H1 (cell line): Measurements from ENCODE around the gene CDH6. TPM values are rescaled to one million over a fixed set of nuclear protein-coding genes. Genes with fewer than 3 reads are reported as not detected.

Source experiments
- CTCF ChIA-PET: fragments of 300-600 bp; sonication (Branson Sonifier 250); formaldehyde crosslinking; loops from one replicate; lab custom pipeline; 2021; ENCODE audit not compliant: partially characterized antibody; lab: Charles Lee
- POLR2A ChIA-PET: fragments of 300-600 bp; sonication (Branson Sonifier 250); formaldehyde crosslinking; loops from one replicate; lab custom pipeline; 2021; ENCODE audit warnings: inconsistent platforms; ENCODE audit not compliant: partially characterized antibody; lab: Charles Lee
- DNase-seq, 2 experiments: peaks; one replicate each; pipeline versions ENCODE4 v3.0.0 to v3.0.0-alpha.2; 2010 to 2022; ENCODE audit warnings: low spot score in 2 of 2, low read depth in 1 of 2, mixed read lengths in 1 of 2
- FAIRE-seq: peaks from 2 replicates; lab custom pipeline; 2011; peaks lifted over from hg19 to GRCh38; lab: Jason Lieb, UNC
- H2AFZ ChIP-seq: 2 replicates; pipeline ENCODE4 v1.8.1; 2012; ENCODE audit warnings: low read length, inconsistent platforms
- H2AK5ac ChIP-seq: 2 replicates; pipeline ENCODE4 v1.6.1; 2013; ENCODE audit warnings: low read depth, low read length
- H2BK120ac ChIP-seq: replicated peaks from 2 replicates; pipeline ENCODE3; 2013; ENCODE audit warnings: low read depth, low read length, inconsistent platforms
- H2BK12ac ChIP-seq: 2 replicates; pipeline ENCODE4 v1.6.1; 2013; ENCODE audit warnings: low read depth, low read length
- H2BK15ac ChIP-seq: 2 replicates; pipeline ENCODE4 v1.6.1; 2013; ENCODE audit warnings: low read length
- H2BK20ac ChIP-seq: 2 replicates; pipeline ENCODE4 v1.6.1; 2013; ENCODE audit warnings: low read length
- H2BK5ac ChIP-seq: 2 replicates; pipeline ENCODE4 v1.6.1; 2013; ENCODE audit warnings: low read depth, low read length
- H3K14ac ChIP-seq: 2 replicates; pipeline ENCODE4 v1.6.1; 2013; ENCODE audit warnings: inconsistent platforms; ENCODE audit not compliant: insufficient read length
- H3K18ac ChIP-seq: 2 replicates; pipeline ENCODE4 v1.6.1; 2013; ENCODE audit warnings: low read length; ENCODE audit errors: extremely low read depth
- H3K23ac ChIP-seq: 2 replicates; pipeline ENCODE4 v1.6.1; 2013; ENCODE audit warnings: inconsistent platforms; ENCODE audit not compliant: insufficient read length
- H3K23me2 ChIP-seq: 2 replicates; pipeline ENCODE4 v1.6.1; 2013; ENCODE audit warnings: low read depth, low read length
- H3K27ac ChIP-seq: 2 replicates; pipeline ENCODE4 v1.6.1; 2011; ENCODE audit warnings: low read depth, low read length, inconsistent platforms
- H3K27me3 ChIP-seq, 4 experiments: replicated peaks in 1 of 4; 1 replicate in 1 of 4; 2 replicates in 3 of 4; pipeline versions ENCODE4 v1.6.1 to v1.8.1; 2011 to 2013; ENCODE audit warnings: low read length in 3 of 4, mild to moderate bottlenecking in 3 of 4, inconsistent platforms in 2 of 4, mixed read lengths in 2 of 4, moderate library complexity in 1 of 4; ENCODE audit not compliant: control insufficient read depth in 3 of 4, insufficient read depth in 3 of 4; ENCODE audit errors: extremely low read depth in 1 of 4
- H3K36me3 ChIP-seq, 4 experiments: 2 replicates each; pipeline versions ENCODE4 v1.6.1 to v1.8.1; 2011 to 2013; ENCODE audit warnings: mild to moderate bottlenecking in 4 of 4, low read length in 3 of 4, moderate library complexity in 2 of 4, control low read depth in 1 of 4, inconsistent platforms in 1 of 4; ENCODE audit not compliant: insufficient read depth in 4 of 4, control insufficient read depth in 2 of 4
- H3K4ac ChIP-seq: replicated peaks from 2 replicates; pipeline ENCODE3; 2013; ENCODE audit warnings: low read length, low read depth, mixed read lengths, inconsistent platforms; ENCODE audit not compliant: insufficient read length
- H3K4me1 ChIP-seq, 4 experiments: replicated peaks in 1 of 4; 1 replicate in 1 of 4; 2 replicates in 3 of 4; pipeline versions ENCODE4 v1.6.1 to v1.8.1; 2011 to 2013; ENCODE audit warnings: low read length in 3 of 4, inconsistent platforms in 2 of 4, mixed read lengths in 1 of 4; ENCODE audit not compliant: insufficient read depth in 4 of 4, control insufficient read depth in 3 of 4
- H3K4me2 ChIP-seq, 2 experiments: 2 replicates each; pipeline versions ENCODE4 v1.6.1 to v1.8.1; 2011 to 2013; ENCODE audit warnings: low read depth in 2 of 2, low read length in 2 of 2, control low read depth in 1 of 2, inconsistent platforms in 1 of 2, mild to moderate bottlenecking in 1 of 2; ENCODE audit not compliant: insufficient read depth in 1 of 2
- H3K4me3 ChIP-seq, 4 experiments: fragments of 200-600, 300-600 bp in 1 of 4; sonication (generic), shearing (Covaris generic), sonication (Bioruptor Twin) in 1 of 4; 2 replicates each; pipeline versions ENCODE4 v1.5.1 to v1.8.1; 2011 to 2016; ENCODE audit warnings: low read length in 4 of 4, low read depth in 3 of 4, control low read depth in 2 of 4, inconsistent platforms in 2 of 4, mild to moderate bottlenecking in 2 of 4, mixed read lengths in 1 of 4, moderate library complexity in 1 of 4; ENCODE audit not compliant: insufficient read depth in 2 of 4; ENCODE audit errors: extremely low read depth in 1 of 4
- H3K56ac ChIP-seq: replicated peaks from 2 replicates; pipeline ENCODE3; 2013; ENCODE audit warnings: low read depth, mild to moderate bottlenecking, mixed read lengths, low read length, inconsistent platforms; ENCODE audit not compliant: insufficient read length
- H3K79me1 ChIP-seq: 2 replicates; pipeline ENCODE4 v1.6.1; 2013; ENCODE audit warnings: low read depth, low read length, control low read depth
- H3K79me2 ChIP-seq, 2 experiments: 2 replicates each; pipeline versions ENCODE4 v1.6.1 to v1.8.1; 2012 to 2013; ENCODE audit warnings: low read length in 2 of 2, mild to moderate bottlenecking in 2 of 2, inconsistent platforms in 1 of 2; ENCODE audit not compliant: insufficient read depth in 2 of 2, control insufficient read depth in 1 of 2
- H3K9ac ChIP-seq, 4 experiments: replicated peaks in 1 of 4; 1 replicate in 1 of 4; 2 replicates in 3 of 4; pipeline versions ENCODE4 v1.6.1 to v1.8.1; 2011 to 2013; ENCODE audit warnings: low read depth in 3 of 4, low read length in 3 of 4, control low read depth in 2 of 4, mild to moderate bottlenecking in 2 of 4, moderate library complexity in 2 of 4, inconsistent platforms in 1 of 4; ENCODE audit errors: extremely low read depth in 1 of 4
- H3K9me3 ChIP-seq, 2 experiments: 2 replicates each; pipeline versions ENCODE4 v1.6.1 to v1.8.1; 2012 to 2013; ENCODE audit warnings: mild to moderate bottlenecking in 2 of 2, moderate library complexity in 2 of 2, control low read depth in 1 of 2, inconsistent platforms in 1 of 2, low read depth in 1 of 2, low read length in 1 of 2, mixed read lengths in 1 of 2; ENCODE audit not compliant: insufficient read depth in 2 of 2
- H4K20me1 ChIP-seq, 2 experiments: replicated peaks in 1 of 2; 2 replicates each; pipeline versions ENCODE3 to v1.8.1; 2011 to 2013; ENCODE audit warnings: inconsistent platforms in 2 of 2, low read length in 2 of 2, mild to moderate bottlenecking in 1 of 2; ENCODE audit not compliant: insufficient read depth in 2 of 2, control insufficient read depth in 1 of 2
- H4K5ac ChIP-seq: 2 replicates; pipeline ENCODE4 v1.6.1; 2013; ENCODE audit warnings: low read length, low read depth, mixed read lengths, inconsistent platforms; ENCODE audit not compliant: insufficient read length
- H4K8ac ChIP-seq: 2 replicates; pipeline ENCODE4 v1.8.0; 2013; ENCODE audit warnings: mild to moderate bottlenecking, moderate library complexity, low read length, inconsistent platforms; ENCODE audit not compliant: insufficient read depth; ENCODE audit errors: extremely low read depth
- H4K91ac ChIP-seq: replicated peaks from 2 replicates; pipeline ENCODE3; 2013; ENCODE audit warnings: low read length, mixed read lengths, inconsistent platforms; ENCODE audit not compliant: insufficient read length
- ATF2 ChIP-seq: IDR thresholded peaks from 2 replicates; pipeline ENCODE4 v1.6.1; 2012; ENCODE audit warnings: low read length, inconsistent platforms
- CTCF ChIP-seq, 3 experiments: IDR thresholded peaks; 1 replicate in 2 of 3; 2 replicates in 1 of 3; pipeline versions ENCODE4 v1.5.1 to v1.6.1; 2011; ENCODE audit warnings: low read length in 3 of 3, mild to moderate bottlenecking in 3 of 3, inconsistent platforms in 2 of 3, low read depth in 1 of 3, moderate library complexity in 1 of 3; ENCODE audit not compliant: insufficient read depth in 1 of 3; ENCODE audit errors: control extremely low read depth in 1 of 3
- JUN ChIP-seq: IDR thresholded peaks from 2 replicates; pipeline ENCODE4 v1.6.1; 2011; ENCODE audit warnings: low read depth, mild to moderate bottlenecking, improper control_type of control experiment, low read length
- RFX5 ChIP-seq: IDR thresholded peaks from 2 replicates; pipeline ENCODE4 v1.6.1; 2011; ENCODE audit warnings: low read depth, low read length, improper control_type of control experiment, borderline replicate concordance
- SAP30 ChIP-seq: fragments of 300-600 bp; sonication (generic); IDR thresholded peaks from 2 replicates; pipeline ENCODE4 v1.7.1; 2012; ENCODE audit warnings: low read length, moderate library complexity, mild to moderate bottlenecking, inconsistent platforms; ENCODE audit not compliant: insufficient read depth, insufficient replicate concordance
- SIX5 ChIP-seq: IDR thresholded peaks from 2 replicates; pipeline ENCODE4 v1.6.1; 2011; ENCODE audit warnings: mild to moderate bottlenecking, low read depth, low read length
- SRF ChIP-seq: IDR thresholded peaks from 2 replicates; pipeline ENCODE4 v1.6.1; 2011; ENCODE audit warnings: mild to moderate bottlenecking, low read depth, low read length, moderate library complexity
- WGBS, 2 experiments: shearing (Covaris generic) in 1 of 2; methylation state at CpG; one replicate each; pipeline versions ENCODE4 v1.1.6 to v1.1.7; 2013 to 2015; ENCODE audit warnings: low lambda C conversion rate in 2 of 2, mixed read lengths in 2 of 2, inconsistent platforms in 1 of 2, low coverage in 1 of 2, missing lambda C conversion rate in 1 of 2; ENCODE audit not compliant: insufficient replicate concordance in 2 of 2, insufficient coverage in 1 of 2, insufficient read length in 1 of 2; ENCODE audit errors: extremely low coverage in 1 of 2, missing lambda C conversion rate in 1 of 2; 5-methylcytosine and 5-hydroxymethylcytosine counted together
- polyA plus RNA-seq, 7 experiments: library from polyadenylated mRNA; depleted of rRNA in 3 of 7; stranded (reverse) in 5 of 7; unstranded in 2 of 7; fragments of >200 nt in 5 of 7; fragments of 200-250 nt in 2 of 7; gene quantifications; 1 replicate in 5 of 7; 2 replicates in 1 of 7; 4 replicates in 1 of 7; pipeline versions ENCODE4 v1.2.1 to v1.2.3, GENCODE V29; 2011 to 2013; ENCODE audit warnings: missing spikeins in 2 of 7, mixed read lengths in 2 of 7
- total RNA-seq: library from RNA; stranded (reverse); fragmentation: NEBNext Ultra II Directional; extraction: Animal tissue kit (Norgen Biotek cat#: 25700); gene quantifications from 2 replicates; pipeline ENCODE4 v1.2.1, GENCODE V29; 2021

CDH6 gene
- total and polyA plus RNA-seq, 2 of the 8 experiments (the other 6 are each of a cell fraction or from before 2014, with no cell fraction given), result 1.4 to 1.9 TPM

- Histone ChIP-seq H3K9ac (no peak overlapping the region), H3K4me2 (no peak overlapping the region), H3K23ac (no peak overlapping the region), H3K18ac (no peak overlapping the region), H4K91ac (no peak overlapping the region), H3K4me1 (no peaks in the 10 kb centered on the region), H3K36me3 (no peaks in the 10 kb centered on the region), H2AFZ (no peak overlapping the region), H3K14ac (no peak overlapping the region), H3K9me3 (no peaks in the 10 kb centered on the region), H3K4me3 (no peak overlapping the region), H4K20me1 (no peaks in the 10 kb centered on the region), H3K56ac (no peak overlapping the region), H4K5ac (no peak overlapping the region), H3K27ac (no peak overlapping the region), H3K79me2 (no peaks in the 10 kb centered on the region), H2BK120ac (no peak overlapping the region), H3K23me2 (no peaks in the 10 kb centered on the region; the same call in 1 of the 2 replicates), H2BK12ac (no peak overlapping the region), H3K4ac (no peak overlapping the region), H3K79me1 (no peaks in the 10 kb centered on the region), H3K27me3 (no peaks in the 10 kb centered on the region), H4K8ac (no peak overlapping the region), H2BK20ac (no peak overlapping the region), H2AK5ac (no peak overlapping the region), H2BK15ac (no peak overlapping the region), H2BK5ac (no peak overlapping the region)
- no peak for TF ChIP-seq SRF
- no peak for TF ChIP-seq JUN
- TF ChIP-seq SAP30, result no peak
- TF ChIP-seq RFX5, result no peak
- no peak for TF ChIP-seq ATF2
- no peak for TF ChIP-seq CTCF (IDR thresholded peaks at IDR 0.05; ENCODE audit: control extremely low read depth in 1 of 3, insufficient read depth in 1 of 3, low read depth in 1 of 3, low read length in 3 of 3)
- TF ChIP-seq SIX5, result no peak
- DNase-seq, result no peak
- POLR2A ChIA-PET, result no interaction called here
- no peak for FAIRE-seq
- CTCF ChIA-PET, result interaction anchor here (0.6 to 1.5 kb wide), 4 partner anchors 25 to 129 kb away, joined by 3 to 5 read pairs (median 3); no protein-coding TSS in a partner anchor
- 83% methylated on average over 2 of the region's 2 CpGs; no CpG with 5 or more reads in 1 of the 2 experiments for WGBS, 2 experiments
Observed at GRCh38 chr5:31332160-31332559, 138.7 kb downstream of the CDH6 start.
